GM23248 (cell line): ENCODE measurements around the gene ARHGAP4.

ENCODE experiments used
- EZH2 ChIP-seq: fragments of 200-600 bp; sonication (generic); IDR thresholded peaks from 2 replicates; pipeline ENCODE4 v1.6.1; 2018; ENCODE audit warnings: antibody characterized with exemption, mild to moderate bottlenecking; ENCODE audit not compliant: insufficient read depth, poor library complexity, severe bottlenecking
- EZH2phosphoT487 ChIP-seq: fragments of 200-600 bp; sonication (generic); IDR thresholded peaks from 2 replicates; pipeline ENCODE4 v1.6.1; 2018; ENCODE audit warnings: antibody characterized with exemption, moderate library complexity, mild to moderate bottlenecking, low read depth; ENCODE audit not compliant: insufficient read depth

DNA sequence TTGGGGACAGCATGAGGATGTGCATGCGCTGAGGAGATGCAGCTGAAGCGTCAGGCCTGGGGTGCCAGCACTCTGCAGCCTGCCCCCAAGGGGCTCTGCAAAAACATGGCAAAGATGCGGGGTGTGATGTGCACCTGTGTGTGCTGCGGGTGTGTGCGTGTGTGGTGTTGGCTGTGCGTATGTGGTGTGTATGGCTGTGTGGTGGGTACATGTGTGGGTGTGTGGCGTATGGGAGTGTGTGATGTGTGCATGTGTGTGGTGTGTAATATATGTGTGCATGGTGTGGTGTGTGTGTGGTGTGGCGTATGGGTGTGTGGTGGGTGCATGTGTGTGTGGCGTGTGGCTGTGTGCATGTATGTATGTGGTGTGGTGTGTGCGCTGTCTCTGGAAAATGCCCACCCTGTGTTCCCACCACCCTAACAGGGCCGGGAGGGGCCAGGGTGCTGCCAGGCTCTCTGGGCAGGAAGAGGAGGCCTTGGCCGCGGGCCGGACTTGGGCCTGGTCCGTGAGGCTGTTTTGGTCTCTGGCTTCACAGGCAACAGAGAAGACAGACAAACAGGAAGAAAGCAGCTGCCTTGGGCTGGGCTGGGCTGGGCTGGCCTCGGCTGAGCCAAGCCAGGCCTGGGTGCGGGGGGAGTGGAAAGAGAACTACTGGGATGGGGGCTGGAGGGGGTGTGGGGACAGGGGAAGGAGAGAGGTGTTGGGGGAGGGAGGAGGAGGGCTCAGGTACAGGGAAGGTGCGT, 22.7 kb downstream of the ARHGAP4 start:
- no peak for TF ChIP-seq EZH2phosphoT487
- no peak for TF ChIP-seq EZH2
